ENCODE data around the gene ARX. TPM values are rescaled to one million over a fixed set of nuclear protein-coding genes. Genes with fewer than 3 reads are reported as not detected.

ARX gene
- total RNA-seq, 1 donor from 2014 or later, result not detected

DNA sequence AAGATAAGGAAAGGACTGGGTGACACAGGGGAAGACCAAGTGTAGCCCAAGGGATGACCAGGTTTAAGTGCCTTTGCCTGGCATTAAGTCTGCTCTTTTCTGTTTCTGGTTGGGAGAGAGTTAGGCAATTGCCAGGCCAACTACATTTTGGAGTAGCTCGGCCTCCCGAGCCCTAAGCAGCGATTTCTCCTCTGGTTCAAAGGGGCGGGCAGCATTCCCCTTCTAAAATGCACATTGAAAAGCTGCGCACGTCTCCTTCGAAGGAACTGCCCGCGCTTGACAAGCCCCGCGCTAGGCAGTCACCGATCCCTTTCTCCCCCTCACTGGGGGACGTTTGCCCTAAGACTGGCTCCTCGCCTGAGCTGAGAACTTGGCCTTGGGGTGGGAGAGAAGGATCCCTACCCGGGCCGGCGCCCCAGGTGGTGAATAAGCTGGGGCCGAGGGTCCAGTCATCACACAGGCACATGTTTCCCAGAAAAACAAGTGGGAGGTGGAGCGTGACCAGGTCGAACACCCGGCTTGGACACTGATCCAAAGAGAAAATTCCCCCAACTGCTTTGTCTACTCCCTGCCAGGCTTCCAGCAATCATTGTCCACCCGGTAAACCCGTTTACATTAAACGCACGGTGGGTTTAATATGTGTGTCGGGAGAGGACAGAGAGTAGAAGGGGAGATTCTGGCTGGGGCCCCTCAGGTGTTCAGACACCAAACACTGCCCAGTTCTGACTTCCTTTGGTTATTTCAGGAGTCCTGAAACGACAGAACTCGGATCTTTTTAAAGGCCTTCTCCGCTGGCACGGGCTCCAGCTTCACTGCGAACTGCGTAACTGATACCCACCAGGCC, 4.0 kb downstream of the ARX start:
- Histone ChIP-seq H3K4me3 (ENCODE audit: low read depth, low read length) (no peak overlapping the region), H3K36me3 (ENCODE audit: control insufficient read depth, insufficient read depth, low read length) (no peaks in the 10 kb centered on the region), H3K27me3 (ENCODE audit: control insufficient read depth, insufficient read depth, low read length) (peaks cover 32% of the 10 kb centered on the region)
- no peak for DNase-seq (ENCODE audit: low read depth)
- FAIRE-seq, result no peak
- TF ChIP-seq, protein P1, sequence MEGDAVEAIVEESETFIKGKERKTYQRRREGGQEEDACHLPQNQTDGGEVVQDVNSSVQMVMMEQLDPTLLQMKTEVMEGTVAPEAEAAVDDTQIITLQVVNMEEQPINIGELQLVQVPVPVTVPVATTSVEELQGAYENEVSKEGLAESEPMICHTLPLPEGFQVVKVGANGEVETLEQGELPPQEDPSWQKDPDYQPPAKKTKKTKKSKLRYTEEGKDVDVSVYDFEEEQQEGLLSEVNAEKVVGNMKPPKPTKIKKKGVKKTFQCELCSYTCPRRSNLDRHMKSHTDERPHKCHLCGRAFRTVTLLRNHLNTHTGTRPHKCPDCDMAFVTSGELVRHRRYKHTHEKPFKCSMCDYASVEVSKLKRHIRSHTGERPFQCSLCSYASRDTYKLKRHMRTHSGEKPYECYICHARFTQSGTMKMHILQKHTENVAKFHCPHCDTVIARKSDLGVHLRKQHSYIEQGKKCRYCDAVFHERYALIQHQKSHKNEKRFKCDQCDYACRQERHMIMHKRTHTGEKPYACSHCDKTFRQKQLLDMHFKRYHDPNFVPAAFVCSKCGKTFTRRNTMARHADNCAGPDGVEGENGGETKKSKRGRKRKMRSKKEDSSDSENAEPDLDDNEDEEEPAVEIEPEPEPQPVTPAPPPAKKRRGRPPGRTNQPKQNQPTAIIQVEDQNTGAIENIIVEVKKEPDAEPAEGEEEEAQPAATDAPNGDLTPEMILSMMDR (IDR thresholded peaks at IDR 0.05; ENCODE audit: insufficient read depth, low read length, severe bottlenecking), result no peak

DNA sequence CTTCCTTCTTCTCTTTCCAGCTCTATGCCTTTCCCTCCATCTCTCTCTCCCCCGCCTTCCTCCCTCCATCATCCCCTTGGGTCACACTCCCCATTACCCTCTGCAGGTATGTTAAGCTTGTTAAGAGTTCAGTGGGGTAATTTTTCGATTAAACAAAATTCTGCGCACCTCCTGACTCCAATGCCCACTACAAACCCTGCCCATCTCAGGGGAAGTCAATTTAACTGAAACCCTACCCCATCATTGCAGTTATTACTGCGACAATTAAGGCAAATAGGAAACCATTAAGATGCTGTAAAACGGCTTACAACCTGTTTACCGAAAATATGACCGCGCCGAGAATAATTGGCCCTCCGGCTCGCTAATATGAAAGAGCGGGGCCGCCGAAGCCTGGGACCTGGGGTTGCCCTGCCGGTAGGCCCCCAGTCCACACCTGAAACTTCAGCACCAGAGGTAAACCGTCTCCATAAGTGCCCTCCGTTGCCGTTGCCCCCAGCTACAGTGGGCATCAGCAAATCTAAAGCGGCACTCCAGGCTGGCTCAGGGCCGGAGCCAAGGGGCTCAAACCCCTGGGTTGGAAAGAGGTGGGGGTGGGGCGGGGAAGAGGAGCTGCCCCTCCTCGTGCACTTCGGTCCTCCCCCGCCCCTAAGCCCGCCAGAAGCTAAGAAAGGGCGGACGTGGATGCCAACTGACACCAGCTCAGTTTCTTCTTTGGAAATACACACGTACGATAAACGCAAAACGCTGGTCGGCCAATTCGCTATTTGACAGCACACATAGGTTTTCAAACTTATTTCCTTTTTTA, 4.8 kb downstream of the ARX start:
- DNase-seq (ENCODE audit: low read depth) (no peak), FAIRE-seq (no peak)
- Histone ChIP-seq H3K36me3 (ENCODE audit: control insufficient read depth, insufficient read depth, low read length) (no peaks in the 10 kb centered on the region), H3K4me3 (ENCODE audit: low read depth, low read length) (no peak overlapping the region), H3K27me3 (ENCODE audit: control insufficient read depth, insufficient read depth, low read length) (peaks cover 32% of the 10 kb centered on the region)
- TF ChIP-seq, protein P1 (IDR thresholded peaks at IDR 0.05; ENCODE audit: insufficient read depth, low read length, severe bottlenecking), result no peak

DNA sequence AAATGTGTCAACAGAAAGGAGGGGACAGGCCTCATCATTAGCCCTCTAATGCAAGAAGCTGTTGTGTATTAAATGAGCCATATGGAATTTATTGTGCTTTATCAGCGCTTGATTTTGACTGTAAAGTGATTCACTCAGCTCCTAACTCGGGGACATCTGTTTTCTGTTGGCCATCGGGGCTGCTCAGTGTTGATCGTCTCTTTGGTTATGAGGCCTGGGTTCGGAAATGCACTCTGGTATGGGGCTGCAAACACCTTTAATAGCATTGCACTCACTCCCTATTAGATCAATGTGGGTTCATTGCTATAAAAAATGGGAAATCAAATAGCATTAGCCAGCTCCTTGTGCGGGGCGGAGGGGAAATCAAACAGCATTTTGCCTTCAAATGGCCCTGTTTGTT, 6.4 kb downstream of the ARX start:
- Histone ChIP-seq H3K27me3 (ENCODE audit: control insufficient read depth, insufficient read depth, low read length) (peaks cover 30% of the 10 kb centered on the region), H3K4me3 (ENCODE audit: low read depth, low read length) (no peak overlapping the region), H3K36me3 (ENCODE audit: control insufficient read depth, insufficient read depth, low read length) (no peaks in the 10 kb centered on the region)
- DNase-seq (ENCODE audit: low read depth) (no peak), FAIRE-seq (no peak)
- TF ChIP-seq, protein P1 (IDR thresholded peaks at IDR 0.05; ENCODE audit: insufficient read depth, low read length, severe bottlenecking), result no peak

DNA sequence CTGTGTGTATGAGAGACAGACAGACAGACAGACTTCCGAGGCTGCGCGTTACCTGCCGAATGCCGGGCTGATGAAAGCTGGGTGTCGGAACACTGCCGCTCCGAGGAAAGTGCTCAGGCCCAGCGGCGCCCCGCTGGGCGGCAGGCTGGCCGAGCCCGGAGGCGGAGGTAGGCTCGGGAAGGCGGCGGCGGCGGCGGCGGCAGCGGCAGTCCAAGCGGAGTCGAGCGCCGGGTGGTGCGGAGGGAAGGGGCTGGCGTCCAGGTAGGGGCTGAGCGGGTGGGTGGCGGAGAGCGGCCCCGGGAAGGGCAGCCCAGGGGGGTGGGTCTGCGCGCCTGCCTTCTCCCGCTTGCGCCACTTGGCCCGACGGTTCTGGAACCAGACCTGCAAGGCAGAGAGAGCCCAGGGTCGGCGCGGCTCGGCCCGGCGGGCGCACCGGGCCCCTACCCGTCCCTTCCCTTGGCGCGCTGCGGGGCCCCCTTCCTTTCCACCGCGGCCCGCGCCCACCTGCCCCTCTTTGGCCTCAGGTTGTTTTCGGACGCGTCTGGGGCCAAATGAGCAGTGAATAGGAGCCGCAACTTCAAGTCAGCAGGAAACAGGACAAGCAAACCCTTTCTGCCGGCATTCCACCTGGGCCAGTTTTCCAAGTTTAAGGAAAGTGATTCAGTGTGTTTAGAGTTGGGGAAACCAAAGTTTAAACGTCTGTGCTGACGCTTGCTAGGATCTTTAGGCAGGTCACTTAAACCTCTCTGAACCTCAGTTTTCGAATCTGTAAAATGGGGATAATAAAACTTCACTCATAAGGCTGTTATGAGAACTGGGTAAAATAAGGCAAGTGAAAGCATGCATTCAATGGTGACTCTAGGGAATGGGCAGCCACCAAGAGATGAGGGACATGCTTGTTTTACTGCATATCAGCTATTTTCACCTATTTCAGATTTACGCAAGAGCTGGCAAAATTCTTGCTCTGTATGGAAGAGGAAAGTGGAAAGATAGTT, 8.4 kb downstream of the ARX start:
- DNase-seq (ENCODE audit: low read depth), result no peak
- Histone ChIP-seq H3K27me3 (ENCODE audit: control insufficient read depth, insufficient read depth, low read length) (peaks cover 29% of the 10 kb centered on the region), H3K36me3 (ENCODE audit: control insufficient read depth, insufficient read depth, low read length) (no peaks in the 10 kb centered on the region), H3K4me3 (ENCODE audit: low read depth, low read length) (no peak overlapping the region)
- FAIRE-seq, result no peak
- TF ChIP-seq, protein P1 (IDR thresholded peaks at IDR 0.05; ENCODE audit: insufficient read depth, low read length, severe bottlenecking), result no peak

DNA sequence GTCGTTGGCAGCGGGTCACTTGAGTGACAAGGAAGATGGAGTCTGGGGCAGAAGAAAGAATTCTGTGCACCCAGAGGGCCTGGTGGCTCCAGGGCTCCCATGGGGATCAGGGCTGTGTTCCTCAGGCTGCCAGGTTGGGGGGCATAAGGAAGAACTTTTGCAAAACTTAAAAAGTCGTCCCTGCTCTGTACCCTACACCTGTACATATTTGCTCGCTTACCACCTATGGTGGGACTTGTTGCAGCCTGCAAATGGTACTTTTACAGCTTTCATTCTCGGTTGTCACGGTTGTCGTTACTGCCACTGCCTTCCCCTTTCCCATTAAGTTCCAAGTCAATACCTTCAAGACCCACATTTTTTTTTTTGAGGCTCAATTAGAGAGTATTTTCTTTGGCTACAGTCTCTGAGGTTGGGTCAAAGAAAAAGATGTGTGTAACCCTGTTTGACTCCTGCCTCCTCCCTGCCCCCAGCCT, 9.1 kb downstream of the ARX start:
- Histone ChIP-seq H3K36me3 (ENCODE audit: control insufficient read depth, insufficient read depth, low read length) (no peaks in the 10 kb centered on the region), H3K27me3 (ENCODE audit: control insufficient read depth, insufficient read depth, low read length) (peaks cover 25% of the 10 kb centered on the region), H3K4me3 (ENCODE audit: low read depth, low read length) (no peak overlapping the region)
- FAIRE-seq (no peak), DNase-seq (ENCODE audit: low read depth) (no peak)
- TF ChIP-seq, protein P1 (IDR thresholded peaks at IDR 0.05; ENCODE audit: insufficient read depth, low read length, severe bottlenecking), result no peak

Data from bronchial epithelial cell (primary cell).